Daoy (cell line): Measurements from ENCODE around the gene ENO3. TPM values are rescaled to one million over a fixed set of nuclear protein-coding genes. Genes with fewer than 3 reads are reported as not detected.
"Not testable (repeated sequence)": the region's sequence is repeated elsewhere in the genome, so short reads cannot be mapped to it uniquely, and the experiment has no call there.

Source experiments
- DNase-seq: peaks from one replicate; pipeline ENCODE4 v3.0.0-alpha.2; 2015; ENCODE audit warnings: low read depth
- total RNA-seq: library from RNA; depleted of rRNA; stranded (reverse); fragments of >200 nt; shearing (Covaris generic); gene quantifications from 2 replicates; pipeline ENCODE4 v1.2.3, GENCODE V29; 2014; rRNA removed

Gene ENO3
- 1.8 and 5.2 TPM in 2 replicates for total RNA-seq

GRCh38 chr17:4950746-4951204 lies at the start of gene ENO3:
Gene ENO3, plus strand, starts transcription at chr17:4951119. Its CDS starts 711 bp downstream, at chr17:4951830.
- no peak for DNase-seq

DNA sequence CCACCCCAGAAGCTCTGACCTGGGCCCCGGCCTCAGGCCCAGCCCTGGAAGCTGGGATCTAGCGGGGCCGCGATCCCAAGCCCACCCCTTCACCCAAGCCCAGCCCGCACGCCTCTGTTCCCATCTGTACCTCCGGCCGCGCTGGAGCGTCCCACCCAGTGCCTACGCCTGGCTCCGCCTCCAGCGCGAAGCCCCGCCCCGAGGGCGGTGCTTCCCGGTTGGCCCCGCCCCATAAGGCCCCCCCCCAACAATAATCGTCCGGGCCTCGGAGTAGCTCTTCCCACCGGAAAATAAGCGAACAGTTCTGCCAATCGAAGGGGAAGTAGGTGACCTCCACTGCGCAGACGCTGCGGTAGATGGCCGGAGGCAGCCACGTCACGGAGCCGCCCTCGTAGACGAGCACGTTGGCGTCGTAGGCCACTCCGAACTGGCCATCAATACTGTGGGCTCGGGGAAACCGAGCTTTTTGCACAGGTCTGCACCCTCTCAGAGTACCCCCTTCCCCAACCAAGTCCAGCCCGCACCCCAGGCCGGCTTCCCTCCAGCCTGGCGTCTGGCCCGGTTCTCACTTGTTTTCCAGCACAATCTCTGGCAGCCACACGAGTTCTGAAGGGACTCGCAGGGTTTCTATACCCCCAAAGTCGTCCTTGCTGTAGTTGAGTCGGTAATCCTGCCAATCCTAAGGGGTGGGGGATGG lies 49.1 kb upstream of the ENO3 start:
- no peak for DNase-seq

DNA sequence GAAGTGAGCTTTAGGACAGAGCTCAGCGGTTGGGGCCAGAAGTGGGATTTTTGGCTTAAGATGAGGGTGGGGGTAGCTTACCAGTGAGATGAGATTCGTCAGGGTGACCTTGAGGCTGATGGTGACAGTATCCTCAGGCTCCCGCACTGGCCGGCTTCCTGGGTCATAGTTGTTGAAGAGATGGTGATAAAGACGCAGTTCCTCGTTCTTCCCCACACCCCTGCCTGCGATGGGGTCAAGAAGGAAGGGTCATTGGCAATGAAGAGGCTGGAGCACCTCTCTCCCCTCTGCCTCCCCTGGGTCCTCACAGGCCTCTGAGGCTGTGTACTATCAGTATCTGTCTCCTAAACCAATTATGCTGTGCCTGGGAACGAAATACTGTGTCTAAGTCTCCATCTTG lies 48.4 kb upstream of the ENO3 start:
- DNase-seq: no peak

GRCh38 chr17:4903051-4903818 lies 47.7 kb upstream of the ENO3 start, which contains the start of gene CHRNE:
Gene CHRNE, minus strand, starts transcription at chr17:4903098. Its CDS starts 35 bp downstream, at chr17:4903063.
- peak; percentile 77 for DNase-seq

GRCh38 chr17:4906642-4907041 lies 44.3 kb upstream of the ENO3 start:
- DNase-seq: not testable (repeated sequence)

GRCh38 chr17:4908301-4908700 lies 42.6 kb upstream of the ENO3 start:
- DNase-seq: peak; percentile 48

GRCh38 chr17:4908711-4909496 lies 42.0 kb upstream of the ENO3 start:
- DNase-seq: peak; percentile 93

DNA sequence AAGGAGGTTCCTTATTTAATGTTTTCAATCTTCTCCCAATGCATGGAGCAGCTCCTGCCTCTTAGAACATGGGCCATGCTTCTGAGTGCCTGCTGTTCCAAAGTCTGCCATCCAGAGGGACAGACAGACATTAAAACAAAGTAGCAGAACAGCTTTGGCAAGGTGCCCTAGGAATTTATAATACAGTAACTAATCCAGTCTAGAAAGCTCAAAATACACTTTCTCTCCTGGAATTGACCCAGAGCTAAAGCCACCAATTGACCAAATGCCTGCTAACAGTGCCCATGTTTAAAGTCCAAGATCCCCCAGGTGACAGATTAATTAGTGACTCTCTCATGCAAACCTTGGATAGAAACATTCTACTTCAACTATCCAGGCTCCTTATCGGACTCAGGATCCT lies 36.9 kb upstream of the ENO3 start:
- no peak for DNase-seq

DNA sequence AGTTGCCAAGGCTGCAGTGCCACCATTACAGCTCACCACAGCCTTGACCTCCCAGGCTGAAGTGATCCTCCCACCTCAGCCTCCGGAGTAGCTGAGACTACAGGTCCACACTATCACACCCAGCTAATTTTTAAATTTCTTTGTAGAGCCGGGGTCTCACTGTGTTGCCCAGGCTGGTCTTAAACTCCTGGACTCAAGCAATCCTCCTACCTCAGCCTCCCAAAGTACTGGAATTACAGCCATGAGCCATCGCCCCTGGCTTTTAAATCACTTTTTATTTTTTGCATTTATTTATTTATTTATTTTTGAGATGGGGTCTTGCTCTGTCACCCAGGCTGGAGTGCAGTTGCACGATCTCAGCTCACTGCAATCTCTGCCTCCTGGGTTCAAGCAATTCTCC lies 36.4 kb upstream of the ENO3 start:
- DNase-seq: not testable (repeated sequence)

- DNase-seq: no peak
These were observed 31.3 kb upstream of the ENO3 start for GRCh38 chr17:4919511-4920047.

DNA sequence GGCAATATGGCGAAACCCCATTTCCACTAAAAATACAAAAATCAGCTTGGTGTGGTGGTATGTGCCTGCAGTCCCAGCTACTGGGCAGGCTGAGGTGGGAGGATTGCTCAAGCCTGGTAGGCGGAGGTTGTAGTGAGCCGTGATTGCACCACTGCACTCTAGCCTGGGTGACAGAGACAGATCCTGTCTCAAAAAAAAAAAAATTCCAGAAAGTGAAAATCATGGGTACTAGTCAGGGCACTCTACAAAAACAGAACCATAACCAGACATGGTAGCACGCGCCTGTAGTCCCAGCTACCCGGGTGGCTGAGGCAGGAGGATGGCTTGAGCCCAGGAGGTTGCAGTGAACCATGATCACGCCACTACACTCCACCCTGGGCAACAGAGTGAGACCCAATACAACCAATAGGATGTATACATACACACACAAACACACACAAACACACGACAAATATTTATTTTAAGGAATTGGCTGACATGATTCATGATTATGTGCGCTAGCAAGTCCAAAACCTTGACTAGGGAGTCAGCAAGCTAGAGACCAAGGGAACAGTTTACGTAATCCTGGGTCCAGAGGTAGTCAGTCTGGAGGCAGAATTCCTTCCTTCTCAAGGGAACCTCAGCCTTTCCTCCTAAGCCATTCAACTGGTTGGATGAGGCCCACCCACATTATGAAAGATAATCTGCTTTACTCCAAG lies 30.4 kb upstream of the ENO3 start:
- no peak for DNase-seq

- DNase-seq: no peak
These were observed 29.6 kb upstream of the ENO3 start for GRCh38 chr17:4921320-4921719.

DNA sequence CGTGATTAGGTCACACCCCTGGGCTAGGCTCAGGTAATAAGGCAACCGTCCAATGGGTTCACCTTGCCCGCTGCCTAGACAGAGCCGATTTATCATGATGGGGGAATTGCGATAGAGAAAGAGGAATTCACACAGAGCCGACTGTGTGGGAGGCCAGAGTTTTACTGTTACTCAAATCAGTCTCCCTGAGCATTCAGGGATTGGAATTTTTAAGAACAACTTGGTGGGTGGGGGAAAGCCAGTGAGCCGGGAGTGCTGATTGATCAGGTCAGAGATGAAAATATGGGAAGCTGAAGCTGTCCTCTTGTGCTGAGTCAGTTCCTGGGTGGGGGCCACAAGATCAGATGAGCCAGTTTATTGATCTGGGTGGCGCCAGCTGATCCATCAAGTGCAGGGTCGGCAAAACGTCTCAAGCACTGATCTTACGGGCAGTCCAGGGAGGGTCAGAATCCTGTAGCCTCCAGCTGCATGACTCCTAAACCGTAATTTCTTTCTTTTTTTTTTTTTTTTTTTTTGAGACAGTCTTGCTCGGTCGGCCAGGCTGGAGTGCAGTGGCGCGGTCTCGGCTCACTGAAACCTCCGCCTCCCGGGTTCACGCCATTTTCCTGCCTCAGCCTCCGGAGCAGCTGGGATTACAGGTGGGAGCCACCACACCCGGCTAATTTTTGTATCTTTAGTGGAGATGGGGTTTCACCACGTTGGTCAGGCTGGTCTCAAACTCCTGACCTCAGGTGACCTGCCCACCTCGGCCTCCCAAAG lies 24.2 kb upstream of the ENO3 start:
- DNase-seq: not testable (repeated sequence)

DNA sequence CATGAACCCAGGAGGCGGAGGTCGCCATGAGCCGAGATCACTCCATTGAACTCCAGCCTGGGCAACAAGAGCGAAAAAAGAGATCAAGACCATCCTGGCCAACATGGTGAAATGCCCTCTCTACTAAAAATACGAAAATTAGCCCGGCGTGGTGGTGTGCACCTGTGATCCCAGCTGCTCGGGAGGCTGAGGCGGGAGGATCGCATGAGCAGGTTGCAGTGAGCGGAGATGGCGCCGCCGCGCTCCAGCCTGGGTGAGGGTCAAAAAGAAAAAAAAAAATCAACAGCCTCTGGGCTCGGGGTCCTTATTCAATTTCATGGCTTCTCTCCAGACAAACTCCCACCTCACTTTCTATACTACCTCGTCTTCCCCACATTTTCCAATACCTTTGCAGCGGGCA lies 22.0 kb upstream of the ENO3 start:
- DNase-seq: no peak

DNA sequence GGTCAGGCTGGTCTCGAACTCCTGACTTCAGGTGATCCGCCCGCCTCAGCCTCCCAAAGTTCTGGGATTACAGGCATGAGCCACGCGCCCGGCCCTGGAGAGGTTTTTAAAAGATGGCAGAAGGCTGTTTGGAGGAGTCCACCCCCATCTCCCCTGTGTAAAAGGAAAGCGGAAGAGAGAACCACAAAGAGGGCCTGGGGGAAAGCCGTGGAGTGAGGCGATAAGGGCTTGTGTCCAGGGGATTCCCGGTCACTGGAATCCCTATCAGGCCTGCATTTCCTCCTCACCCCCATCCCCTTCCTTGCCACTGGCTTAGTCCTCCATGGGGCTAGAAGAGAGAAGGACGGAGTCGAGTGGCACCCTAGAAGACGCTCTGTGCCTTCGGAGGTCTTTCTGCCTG lies 19.0 kb upstream of the ENO3 start, which contains the start of gene GP1BA:
TSS of gene GP1BA (plus strand) at position 315 of the 400 bp plus-strand sequence. CDS start 328 bp downstream, outside the sequence.
- no peak for DNase-seq

DNA sequence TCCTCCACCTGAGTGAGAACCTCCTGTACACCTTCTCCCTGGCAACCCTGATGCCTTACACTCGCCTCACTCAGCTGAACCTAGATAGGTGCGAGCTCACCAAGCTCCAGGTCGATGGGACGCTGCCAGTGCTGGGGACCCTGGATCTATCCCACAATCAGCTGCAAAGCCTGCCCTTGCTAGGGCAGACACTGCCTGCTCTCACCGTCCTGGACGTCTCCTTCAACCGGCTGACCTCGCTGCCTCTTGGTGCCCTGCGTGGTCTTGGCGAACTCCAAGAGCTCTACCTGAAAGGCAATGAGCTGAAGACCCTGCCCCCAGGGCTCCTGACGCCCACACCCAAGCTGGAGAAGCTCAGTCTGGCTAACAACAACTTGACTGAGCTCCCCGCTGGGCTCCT lies 18.2 kb upstream of the ENO3 start:
- no peak for DNase-seq

DNA sequence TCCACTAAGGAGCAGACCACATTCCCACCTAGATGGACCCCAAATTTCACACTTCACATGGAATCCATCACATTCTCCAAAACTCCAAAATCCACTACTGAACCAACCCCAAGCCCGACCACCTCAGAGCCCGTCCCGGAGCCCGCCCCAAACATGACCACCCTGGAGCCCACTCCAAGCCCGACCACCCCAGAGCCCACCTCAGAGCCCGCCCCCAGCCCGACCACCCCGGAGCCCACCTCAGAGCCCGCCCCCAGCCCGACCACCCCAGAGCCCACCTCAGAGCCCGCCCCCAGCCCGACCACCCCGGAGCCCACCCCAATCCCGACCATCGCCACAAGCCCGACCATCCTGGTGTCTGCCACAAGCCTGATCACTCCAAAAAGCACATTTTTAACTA lies 17.3 kb upstream of the ENO3 start:
- DNase-seq: no peak

- peak; percentile 85 for DNase-seq
These were observed 16.5 kb upstream of the ENO3 start for GRCh38 chr17:4934173-4934979.

GRCh38 chr17:4935650-4936049 lies 15.3 kb upstream of the ENO3 start:
- no peak for DNase-seq

DNA sequence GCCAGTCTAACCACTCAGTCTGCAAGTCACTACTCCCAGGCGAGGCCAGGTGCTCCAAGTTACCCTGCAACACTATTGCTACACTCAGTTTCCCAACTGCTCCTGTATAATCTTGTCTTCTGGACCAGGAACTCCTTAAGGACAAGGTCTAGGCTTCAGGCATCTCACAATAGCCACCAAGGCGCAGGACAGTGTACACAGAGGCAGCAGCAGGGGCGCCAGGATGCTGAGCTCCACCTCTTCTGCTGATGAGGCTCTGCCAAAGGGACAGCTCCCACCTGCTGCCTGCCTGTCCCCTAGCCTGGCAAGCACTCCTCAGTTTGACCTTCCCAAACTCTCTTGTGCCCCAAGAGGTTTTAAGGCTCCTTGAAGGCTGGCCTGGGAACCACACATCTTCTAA lies 14.5 kb upstream of the ENO3 start:
- no peak for DNase-seq
